Measurements from ENCODE around the gene SCRN1. TPM values are rescaled to one million over a fixed set of nuclear protein-coding genes. Genes with fewer than 3 reads are reported as not detected.

SCRN1 gene
- total and polyA plus RNA-seq, 2 experiments from 2014 or later = 15.2 to 66.7 TPM

DNA sequence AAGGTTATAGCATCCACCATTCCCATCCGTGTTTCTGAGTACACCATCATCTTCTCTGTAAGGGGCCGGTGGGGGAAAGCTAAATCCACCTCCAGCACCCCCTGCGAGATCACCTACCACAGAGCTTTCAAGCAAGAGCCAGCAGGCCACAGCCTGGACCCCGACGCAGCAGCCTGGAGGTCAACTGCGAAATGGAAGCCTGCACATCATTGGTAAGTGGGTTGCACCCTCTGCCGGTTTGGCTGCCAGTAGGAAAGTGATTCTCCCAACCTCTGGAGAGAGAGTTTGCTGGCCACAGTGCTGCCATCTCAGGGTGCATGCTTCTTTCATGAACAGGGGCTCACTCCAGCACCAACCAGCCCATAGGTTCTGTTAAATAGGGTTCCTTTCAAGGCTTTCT lies 101.6 kb downstream of the SCRN1 start (continued):
- TF ChIP-seq, protein P1, sequence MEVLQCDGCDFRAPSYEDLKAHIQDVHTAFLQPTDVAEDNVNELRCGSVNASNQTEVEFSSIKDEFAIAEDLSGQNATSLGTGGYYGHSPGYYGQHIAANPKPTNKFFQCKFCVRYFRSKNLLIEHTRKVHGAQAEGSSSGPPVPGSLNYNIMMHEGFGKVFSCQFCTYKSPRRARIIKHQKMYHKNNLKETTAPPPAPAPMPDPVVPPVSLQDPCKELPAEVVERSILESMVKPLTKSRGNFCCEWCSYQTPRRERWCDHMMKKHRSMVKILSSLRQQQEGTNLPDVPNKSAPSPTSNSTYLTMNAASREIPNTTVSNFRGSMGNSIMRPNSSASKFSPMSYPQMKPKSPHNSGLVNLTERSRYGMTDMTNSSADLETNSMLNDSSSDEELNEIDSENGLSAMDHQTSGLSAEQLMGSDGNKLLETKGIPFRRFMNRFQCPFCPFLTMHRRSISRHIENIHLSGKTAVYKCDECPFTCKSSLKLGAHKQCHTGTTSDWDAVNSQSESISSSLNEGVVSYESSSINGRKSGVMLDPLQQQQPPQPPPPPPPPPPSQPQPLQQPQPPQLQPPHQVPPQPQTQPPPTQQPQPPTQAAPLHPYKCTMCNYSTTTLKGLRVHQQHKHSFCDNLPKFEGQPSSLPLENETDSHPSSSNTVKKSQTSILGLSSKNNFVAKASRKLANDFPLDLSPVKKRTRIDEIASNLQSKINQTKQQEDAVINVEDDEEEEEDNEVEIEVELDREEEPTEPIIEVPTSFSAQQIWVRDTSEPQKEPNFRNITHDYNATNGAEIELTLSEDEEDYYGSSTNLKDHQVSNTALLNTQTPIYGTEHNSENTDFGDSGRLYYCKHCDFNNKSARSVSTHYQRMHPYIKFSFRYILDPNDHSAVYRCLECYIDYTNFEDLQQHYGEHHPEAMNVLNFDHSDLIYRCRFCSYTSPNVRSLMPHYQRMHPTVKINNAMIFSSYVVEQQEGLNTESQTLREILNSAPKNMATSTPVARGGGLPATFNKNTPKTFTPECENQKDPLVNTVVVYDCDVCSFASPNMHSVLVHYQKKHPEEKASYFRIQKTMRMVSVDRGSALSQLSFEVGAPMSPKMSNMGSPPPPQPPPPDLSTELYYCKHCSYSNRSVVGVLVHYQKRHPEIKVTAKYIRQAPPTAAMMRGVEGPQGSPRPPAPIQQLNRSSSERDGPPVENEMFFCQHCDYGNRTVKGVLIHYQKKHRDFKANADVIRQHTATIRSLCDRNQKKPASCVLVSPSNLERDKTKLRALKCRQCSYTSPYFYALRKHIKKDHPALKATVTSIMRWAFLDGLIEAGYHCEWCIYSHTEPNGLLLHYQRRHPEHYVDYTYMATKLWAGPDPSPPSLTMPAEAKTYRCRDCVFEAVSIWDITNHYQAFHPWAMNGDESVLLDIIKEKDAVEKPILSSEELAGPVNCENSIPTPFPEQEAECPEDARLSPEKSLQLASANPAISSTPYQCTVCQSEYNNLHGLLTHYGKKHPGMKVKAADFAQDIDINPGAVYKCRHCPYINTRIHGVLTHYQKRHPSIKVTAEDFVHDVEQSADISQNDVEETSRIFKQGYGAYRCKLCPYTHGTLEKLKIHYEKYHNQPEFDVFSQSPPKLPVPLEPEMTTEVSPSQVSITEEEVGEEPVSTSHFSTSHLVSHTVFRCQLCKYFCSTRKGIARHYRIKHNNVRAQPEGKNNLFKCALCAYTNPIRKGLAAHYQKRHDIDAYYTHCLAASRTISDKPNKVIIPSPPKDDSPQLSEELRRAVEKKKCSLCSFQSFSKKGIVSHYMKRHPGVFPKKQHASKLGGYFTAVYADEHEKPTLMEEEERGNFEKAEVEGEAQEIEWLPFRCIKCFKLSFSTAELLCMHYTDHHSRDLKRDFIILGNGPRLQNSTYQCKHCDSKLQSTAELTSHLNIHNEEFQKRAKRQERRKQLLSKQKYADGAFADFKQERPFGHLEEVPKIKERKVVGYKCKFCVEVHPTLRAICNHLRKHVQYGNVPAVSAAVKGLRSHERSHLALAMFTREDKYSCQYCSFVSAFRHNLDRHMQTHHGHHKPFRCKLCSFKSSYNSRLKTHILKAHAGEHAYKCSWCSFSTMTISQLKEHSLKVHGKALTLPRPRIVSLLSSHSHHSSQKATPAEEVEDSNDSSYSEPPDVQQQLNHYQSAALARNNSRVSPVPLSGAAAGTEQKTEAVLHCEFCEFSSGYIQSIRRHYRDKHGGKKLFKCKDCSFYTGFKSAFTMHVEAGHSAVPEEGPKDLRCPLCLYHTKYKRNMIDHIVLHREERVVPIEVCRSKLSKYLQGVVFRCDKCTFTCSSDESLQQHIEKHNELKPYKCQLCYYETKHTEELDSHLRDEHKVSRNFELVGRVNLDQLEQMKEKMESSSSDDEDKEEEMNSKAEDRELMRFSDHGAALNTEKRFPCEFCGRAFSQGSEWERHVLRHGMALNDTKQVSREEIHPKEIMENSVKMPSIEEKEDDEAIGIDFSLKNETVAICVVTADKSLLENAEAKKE (CRISPR knock-in tag; IDR thresholded peaks at IDR 0.05) = no peak
- TF ChIP-seq NANOG (IDR thresholded peaks at IDR 0.05; ENCODE audit: borderline replicate concordance) (no peak), EZH2phosphoT487 (IDR thresholded peaks at IDR 0.05; ENCODE audit: unreplicated experiment) (no peak), STAT1 (IDR thresholded peaks at IDR 0.05; ENCODE audit: unreplicated experiment) (no peak)

DNA sequence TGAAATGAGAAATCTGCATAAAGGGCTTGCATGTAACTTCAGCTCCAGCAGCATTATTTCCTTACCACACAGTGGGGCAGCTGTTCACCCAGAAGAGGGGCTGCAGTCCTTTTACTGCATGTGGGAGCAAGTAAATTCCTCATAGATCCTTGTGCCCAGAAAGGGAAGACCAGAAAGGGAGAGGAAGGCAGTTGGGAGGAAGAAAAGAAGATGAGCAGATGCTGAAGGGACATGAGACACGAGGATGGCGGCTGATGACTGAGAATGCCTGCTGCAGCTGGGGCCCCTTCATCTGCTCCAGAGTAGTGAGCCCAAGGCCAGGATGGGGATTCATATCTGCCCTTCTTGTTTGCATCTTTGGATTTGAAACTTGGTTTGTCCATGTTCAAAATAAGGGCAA lies 102.8 kb downstream of the SCRN1 start:
- no peaks in the 10 kb centered on the region for H4K20me1 ChIP-seq (replicated peaks; ENCODE audit: insufficient read depth)
- Mint-ChIP-seq H3K36me3 (ENCODE audit: low read depth) (peaks cover 6% of the 10 kb centered on the region), H3K27ac (no peak overlapping the region), H3K9me3 (no peaks in the 10 kb centered on the region), H3K27me3 (ENCODE audit: insufficient read depth, low read depth, poor library complexity) (peaks cover 5% of the 10 kb centered on the region), H3K4me1 (peaks cover 29% of the 10 kb centered on the region), H3K4me3 (no peak overlapping the region)
- no peak overlapping the region for H3K4me3 ChIP-seq
- H2AFZ ChIP-seq = no peak overlapping the region
- no peak for ATAC-seq
- no peak overlapping the region for H3K27ac ChIP-seq (ENCODE audit: low read depth)
- H3K4me1 ChIP-seq (ENCODE audit: insufficient read depth) = peaks cover 20% of the 10 kb centered on the region
- H3K27me3 ChIP-seq (ENCODE audit: insufficient read depth) = no peaks in the 10 kb centered on the region
- H3K79me2 ChIP-seq (replicated peaks; ENCODE audit: insufficient read depth) = peaks cover 7% of the 10 kb centered on the region; the same call in 1 of the 2 replicates
- no peak for DNase-seq (ENCODE audit: low spot score)
- peaks cover 5% of the 10 kb centered on the region; the same call in 1 of the 2 replicates for H3K36me3 ChIP-seq (ENCODE audit: insufficient read depth)
- H3F3A ChIP-seq (replicated peaks; ENCODE audit: low read depth) = 0 out of 2 replicates have a peak, but pooled peaks cover 4% of the 10 kb centered on the region
- H3K9me2 ChIP-seq (ENCODE audit: insufficient read depth) = no peaks in the 10 kb centered on the region
- H3K4me2 ChIP-seq = no peak overlapping the region
- TF ChIP-seq, protein P2, sequence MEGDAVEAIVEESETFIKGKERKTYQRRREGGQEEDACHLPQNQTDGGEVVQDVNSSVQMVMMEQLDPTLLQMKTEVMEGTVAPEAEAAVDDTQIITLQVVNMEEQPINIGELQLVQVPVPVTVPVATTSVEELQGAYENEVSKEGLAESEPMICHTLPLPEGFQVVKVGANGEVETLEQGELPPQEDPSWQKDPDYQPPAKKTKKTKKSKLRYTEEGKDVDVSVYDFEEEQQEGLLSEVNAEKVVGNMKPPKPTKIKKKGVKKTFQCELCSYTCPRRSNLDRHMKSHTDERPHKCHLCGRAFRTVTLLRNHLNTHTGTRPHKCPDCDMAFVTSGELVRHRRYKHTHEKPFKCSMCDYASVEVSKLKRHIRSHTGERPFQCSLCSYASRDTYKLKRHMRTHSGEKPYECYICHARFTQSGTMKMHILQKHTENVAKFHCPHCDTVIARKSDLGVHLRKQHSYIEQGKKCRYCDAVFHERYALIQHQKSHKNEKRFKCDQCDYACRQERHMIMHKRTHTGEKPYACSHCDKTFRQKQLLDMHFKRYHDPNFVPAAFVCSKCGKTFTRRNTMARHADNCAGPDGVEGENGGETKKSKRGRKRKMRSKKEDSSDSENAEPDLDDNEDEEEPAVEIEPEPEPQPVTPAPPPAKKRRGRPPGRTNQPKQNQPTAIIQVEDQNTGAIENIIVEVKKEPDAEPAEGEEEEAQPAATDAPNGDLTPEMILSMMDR (conservative IDR thresholded peaks at IDR 0.05; ENCODE audit: low read depth in 2 of 2) = no peak
- TF ChIP-seq CREB1 (CRISPR knock-in tag; IDR thresholded peaks at IDR 0.05; ENCODE audit: low read depth) = no peak
- no peak for TF ChIP-seq STAT1 (IDR thresholded peaks at IDR 0.05; ENCODE audit: unreplicated experiment)
- TF ChIP-seq, protein P3, sequence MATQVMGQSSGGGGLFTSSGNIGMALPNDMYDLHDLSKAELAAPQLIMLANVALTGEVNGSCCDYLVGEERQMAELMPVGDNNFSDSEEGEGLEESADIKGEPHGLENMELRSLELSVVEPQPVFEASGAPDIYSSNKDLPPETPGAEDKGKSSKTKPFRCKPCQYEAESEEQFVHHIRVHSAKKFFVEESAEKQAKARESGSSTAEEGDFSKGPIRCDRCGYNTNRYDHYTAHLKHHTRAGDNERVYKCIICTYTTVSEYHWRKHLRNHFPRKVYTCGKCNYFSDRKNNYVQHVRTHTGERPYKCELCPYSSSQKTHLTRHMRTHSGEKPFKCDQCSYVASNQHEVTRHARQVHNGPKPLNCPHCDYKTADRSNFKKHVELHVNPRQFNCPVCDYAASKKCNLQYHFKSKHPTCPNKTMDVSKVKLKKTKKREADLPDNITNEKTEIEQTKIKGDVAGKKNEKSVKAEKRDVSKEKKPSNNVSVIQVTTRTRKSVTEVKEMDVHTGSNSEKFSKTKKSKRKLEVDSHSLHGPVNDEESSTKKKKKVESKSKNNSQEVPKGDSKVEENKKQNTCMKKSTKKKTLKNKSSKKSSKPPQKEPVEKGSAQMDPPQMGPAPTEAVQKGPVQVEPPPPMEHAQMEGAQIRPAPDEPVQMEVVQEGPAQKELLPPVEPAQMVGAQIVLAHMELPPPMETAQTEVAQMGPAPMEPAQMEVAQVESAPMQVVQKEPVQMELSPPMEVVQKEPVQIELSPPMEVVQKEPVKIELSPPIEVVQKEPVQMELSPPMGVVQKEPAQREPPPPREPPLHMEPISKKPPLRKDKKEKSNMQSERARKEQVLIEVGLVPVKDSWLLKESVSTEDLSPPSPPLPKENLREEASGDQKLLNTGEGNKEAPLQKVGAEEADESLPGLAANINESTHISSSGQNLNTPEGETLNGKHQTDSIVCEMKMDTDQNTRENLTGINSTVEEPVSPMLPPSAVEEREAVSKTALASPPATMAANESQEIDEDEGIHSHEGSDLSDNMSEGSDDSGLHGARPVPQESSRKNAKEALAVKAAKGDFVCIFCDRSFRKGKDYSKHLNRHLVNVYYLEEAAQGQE (IDR thresholded peaks at IDR 0.05; ENCODE audit: unreplicated experiment) = no peak
- no peak for TF ChIP-seq JUNB (IDR thresholded peaks at IDR 0.05; ENCODE audit: unreplicated experiment)
- no peak for TF ChIP-seq EZH2phosphoT487 (IDR thresholded peaks at IDR 0.05; ENCODE audit: unreplicated experiment)

Measured in GM23338 (cell line).